ENCODE results near the gene ACR.
"Not testable (repeated sequence)": the region's sequence is repeated elsewhere in the genome, so short reads cannot be mapped to it uniquely, and the experiment has no call there.

GRCh38 chr22:50782253-50782652 is 44.2 kb downstream of the ACR start:
- TF ChIP-seq ZNF274 (IDR thresholded peaks at IDR 0.05; ENCODE audit: low read depth, low read length); YY1 (IDR thresholded peaks at IDR 0.05; ENCODE audit: insufficient read depth, insufficient read length); SUZ12 (IDR thresholded peaks at IDR 0.05; ENCODE audit: extremely low read depth, insufficient read depth, insufficient read length): not testable (repeated sequence)

All from NT2/D1 (cell line).